OCI-LY3 (cell line): ENCODE results near the gene KCNS3.

Experiments used
- H2AFZ ChIP-seq: fragments of 200-600, 300-600 bp; shearing (Covaris generic); 2 replicates; pipeline ENCODE4 v1.6.0; 2014; ENCODE audit warnings: antibody characterized with exemption, low read depth, low read length
- H3K27ac ChIP-seq: fragments of 200-600, 300-600 bp; sonication (generic); 2 replicates; pipeline ENCODE4 v1.5.1; 2014; ENCODE audit warnings: mild to moderate bottlenecking, low read length, moderate library complexity, mixed read lengths
- H3K27me3 ChIP-seq: fragments of 200-600, 300-600 bp; sonication (generic); 2 replicates; pipeline ENCODE4 v1.6.1; 2014; ENCODE audit warnings: low read depth, low read length, mixed read lengths
- H3K36me3 ChIP-seq: fragments of 200-600, 300-600 bp; sonication (generic); replicated peaks from 2 replicates; pipeline ENCODE3; 2014; ENCODE audit warnings: low read depth, low read length, mixed read lengths
- H3K4me1 ChIP-seq: fragments of 300-600, 200-600 bp; sonication (generic); 2 replicates; pipeline ENCODE4 v1.6.1; 2014; ENCODE audit warnings: low read length, mixed read lengths
- H3K4me2 ChIP-seq: fragments of 200-600, 300-600 bp; sonication (generic); 2 replicates; pipeline ENCODE4 v1.6.1; 2014; ENCODE audit warnings: low read length, mixed read lengths
- H3K4me3 ChIP-seq: fragments of 300-600, 200-600 bp; sonication (generic); 2 replicates; pipeline ENCODE4 v1.5.1; 2014; ENCODE audit warnings: antibody characterized with exemption, mild to moderate bottlenecking, low read length, moderate library complexity
- H3K79me2 ChIP-seq: fragments of 300-600, 200-600 bp; shearing (Covaris generic); 2 replicates; pipeline ENCODE4 v1.6.1; 2014; ENCODE audit warnings: mild to moderate bottlenecking, low read length, mixed read lengths
- H3K9ac ChIP-seq: fragments of 300-600, 200-600 bp; shearing (Covaris generic); 2 replicates; pipeline ENCODE4 v1.6.0; 2014; ENCODE audit warnings: mild to moderate bottlenecking, low read length, moderate library complexity
- H3K9me3 ChIP-seq: fragments of 200-600, 300-600 bp; shearing (Covaris generic); 2 replicates; pipeline ENCODE4 v1.6.1; 2014; ENCODE audit warnings: low read length, mixed read lengths; ENCODE audit not compliant: insufficient read depth
- H4K20me1 ChIP-seq: fragments of 200-600, 300-600 bp; sonication (generic); 2 replicates; pipeline ENCODE4 v1.6.1; 2016; ENCODE audit warnings: low read length, mixed read lengths; ENCODE audit not compliant: insufficient read depth
- EZH2phosphoT487 ChIP-seq: fragments of 200-600 bp; shearing (Covaris generic); IDR thresholded peaks from 2 replicates; pipeline ENCODE4 v1.6.1; 2018; ENCODE audit warnings: antibody characterized with exemption, mixed run types, low read depth
- TF ChIP-seq, protein P1 (sequence below): fragments of 200-600, 300-600 bp; sonication (generic); IDR thresholded peaks from 2 replicates; pipeline ENCODE4 v1.5.1; 2014; ENCODE audit warnings: antibody characterized with exemption, low read length, low read depth

KCNS3 gene

DNA sequence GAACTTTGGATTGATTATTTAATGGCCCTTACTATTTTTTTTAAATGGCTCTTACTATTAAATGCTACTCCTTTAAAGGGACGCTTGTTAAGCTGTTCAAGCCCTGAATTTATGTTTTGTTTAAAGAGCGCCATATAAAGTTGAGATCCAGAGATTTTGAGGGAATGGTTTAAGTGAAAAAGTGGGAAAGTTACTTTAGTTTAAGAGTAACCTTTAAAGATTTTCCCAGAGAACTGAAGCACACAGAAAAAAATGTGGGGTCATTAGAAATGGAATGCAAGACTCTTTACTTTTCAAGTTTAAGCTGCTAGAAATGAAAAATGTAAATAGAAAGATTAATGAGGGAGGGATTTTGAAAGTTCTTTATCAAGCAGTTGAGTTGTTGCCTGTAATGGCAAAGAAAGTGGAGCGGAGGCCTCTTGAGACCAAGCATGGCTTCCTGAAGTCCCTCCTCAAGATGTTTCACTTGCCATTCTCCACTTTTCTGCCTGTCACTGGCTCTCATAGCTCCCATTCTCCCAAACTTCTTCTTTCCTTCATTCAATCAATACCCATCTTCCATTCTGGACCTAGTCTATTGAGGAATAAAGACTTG lies 93.2 kb downstream of the KCNS3 start:
- no peak overlapping the region for H2AFZ ChIP-seq
- peaks cover 7% of the 10 kb centered on the region for H3K4me1 ChIP-seq
- no peak overlapping the region for H3K4me3 ChIP-seq
- peaks cover 16% of the 10 kb centered on the region for H3K27me3 ChIP-seq
- TF ChIP-seq EZH2phosphoT487 = no peak
- TF ChIP-seq, protein P1, sequence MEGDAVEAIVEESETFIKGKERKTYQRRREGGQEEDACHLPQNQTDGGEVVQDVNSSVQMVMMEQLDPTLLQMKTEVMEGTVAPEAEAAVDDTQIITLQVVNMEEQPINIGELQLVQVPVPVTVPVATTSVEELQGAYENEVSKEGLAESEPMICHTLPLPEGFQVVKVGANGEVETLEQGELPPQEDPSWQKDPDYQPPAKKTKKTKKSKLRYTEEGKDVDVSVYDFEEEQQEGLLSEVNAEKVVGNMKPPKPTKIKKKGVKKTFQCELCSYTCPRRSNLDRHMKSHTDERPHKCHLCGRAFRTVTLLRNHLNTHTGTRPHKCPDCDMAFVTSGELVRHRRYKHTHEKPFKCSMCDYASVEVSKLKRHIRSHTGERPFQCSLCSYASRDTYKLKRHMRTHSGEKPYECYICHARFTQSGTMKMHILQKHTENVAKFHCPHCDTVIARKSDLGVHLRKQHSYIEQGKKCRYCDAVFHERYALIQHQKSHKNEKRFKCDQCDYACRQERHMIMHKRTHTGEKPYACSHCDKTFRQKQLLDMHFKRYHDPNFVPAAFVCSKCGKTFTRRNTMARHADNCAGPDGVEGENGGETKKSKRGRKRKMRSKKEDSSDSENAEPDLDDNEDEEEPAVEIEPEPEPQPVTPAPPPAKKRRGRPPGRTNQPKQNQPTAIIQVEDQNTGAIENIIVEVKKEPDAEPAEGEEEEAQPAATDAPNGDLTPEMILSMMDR = no peak
- H4K20me1 ChIP-seq = no peaks in the 10 kb centered on the region
- H3K9me3 ChIP-seq = no peaks in the 10 kb centered on the region
- no peaks in the 10 kb centered on the region for H3K36me3 ChIP-seq
- H3K9ac ChIP-seq = no peak overlapping the region
- no peaks in the 10 kb centered on the region for H3K79me2 ChIP-seq
- no peak overlapping the region for H3K27ac ChIP-seq
- H3K4me2 ChIP-seq = no peak overlapping the region

DNA sequence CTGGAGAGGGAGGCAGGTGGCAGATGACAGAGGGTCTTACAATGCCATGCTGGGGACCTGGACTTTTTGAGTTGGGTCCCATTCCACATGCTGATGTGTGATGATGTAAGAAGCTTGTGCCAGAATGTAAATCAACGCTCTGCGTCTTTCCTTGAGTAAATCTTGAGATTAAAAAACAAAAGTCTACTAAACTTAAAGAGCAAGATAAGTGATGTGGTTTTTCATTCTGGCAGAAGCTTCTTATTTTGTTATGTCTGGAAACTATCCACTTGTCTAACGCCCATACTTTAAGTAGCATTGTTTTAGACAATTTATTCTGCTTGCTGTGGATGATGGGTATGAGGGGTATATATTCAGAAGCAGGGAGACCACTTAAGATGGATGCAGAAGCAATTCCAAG lies 94.5 kb downstream of the KCNS3 start:
- Histone ChIP-seq H3K4me1 (no peaks in the 10 kb centered on the region), H3K9ac (no peak overlapping the region), H2AFZ (no peak overlapping the region), H4K20me1 (no peaks in the 10 kb centered on the region), H3K9me3 (no peaks in the 10 kb centered on the region), H3K27ac (no peak overlapping the region), H3K4me2 (no peak overlapping the region), H3K79me2 (no peaks in the 10 kb centered on the region), H3K27me3 (peaks cover 8% of the 10 kb centered on the region; the same call in 1 of the 2 replicates), H3K4me3 (no peak overlapping the region), H3K36me3 (no peaks in the 10 kb centered on the region)
- TF ChIP-seq, protein P1 = no peak
- no peak for TF ChIP-seq EZH2phosphoT487

DNA sequence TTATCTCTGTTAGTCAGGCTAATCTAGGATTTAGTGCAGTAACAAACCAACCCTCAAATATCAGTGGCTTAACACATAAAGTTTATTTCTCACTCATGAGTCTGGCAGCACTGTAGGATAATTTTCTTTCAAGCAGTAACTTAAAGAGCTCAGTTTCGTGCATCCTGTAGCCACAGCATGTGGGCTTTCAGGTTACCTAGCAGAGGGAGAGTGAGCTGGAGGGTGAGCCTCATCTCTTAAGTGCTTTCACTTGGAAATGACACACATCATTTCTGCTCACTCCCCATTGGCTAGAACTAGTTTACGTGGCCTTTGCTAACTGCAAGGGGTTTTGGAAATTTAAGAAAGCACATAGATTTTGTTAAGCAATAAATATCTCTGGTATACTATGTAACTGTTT lies 96.9 kb downstream of the KCNS3 start:
- H3K9me3 ChIP-seq = no peaks in the 10 kb centered on the region
- no peak overlapping the region for H3K9ac ChIP-seq
- H3K27me3 ChIP-seq = peaks cover 7% of the 10 kb centered on the region; the same call in 1 of the 2 replicates
- no peaks in the 10 kb centered on the region for H3K4me1 ChIP-seq
- H3K79me2 ChIP-seq = no peaks in the 10 kb centered on the region
- H2AFZ ChIP-seq = no peak overlapping the region
- H3K27ac ChIP-seq = no peak overlapping the region
- no peaks in the 10 kb centered on the region for H4K20me1 ChIP-seq
- TF ChIP-seq, protein P1 = no peak
- TF ChIP-seq EZH2phosphoT487 = no peak
- no peaks in the 10 kb centered on the region for H3K36me3 ChIP-seq
- H3K4me2 ChIP-seq = no peak overlapping the region
- H3K4me3 ChIP-seq = no peak overlapping the region

DNA sequence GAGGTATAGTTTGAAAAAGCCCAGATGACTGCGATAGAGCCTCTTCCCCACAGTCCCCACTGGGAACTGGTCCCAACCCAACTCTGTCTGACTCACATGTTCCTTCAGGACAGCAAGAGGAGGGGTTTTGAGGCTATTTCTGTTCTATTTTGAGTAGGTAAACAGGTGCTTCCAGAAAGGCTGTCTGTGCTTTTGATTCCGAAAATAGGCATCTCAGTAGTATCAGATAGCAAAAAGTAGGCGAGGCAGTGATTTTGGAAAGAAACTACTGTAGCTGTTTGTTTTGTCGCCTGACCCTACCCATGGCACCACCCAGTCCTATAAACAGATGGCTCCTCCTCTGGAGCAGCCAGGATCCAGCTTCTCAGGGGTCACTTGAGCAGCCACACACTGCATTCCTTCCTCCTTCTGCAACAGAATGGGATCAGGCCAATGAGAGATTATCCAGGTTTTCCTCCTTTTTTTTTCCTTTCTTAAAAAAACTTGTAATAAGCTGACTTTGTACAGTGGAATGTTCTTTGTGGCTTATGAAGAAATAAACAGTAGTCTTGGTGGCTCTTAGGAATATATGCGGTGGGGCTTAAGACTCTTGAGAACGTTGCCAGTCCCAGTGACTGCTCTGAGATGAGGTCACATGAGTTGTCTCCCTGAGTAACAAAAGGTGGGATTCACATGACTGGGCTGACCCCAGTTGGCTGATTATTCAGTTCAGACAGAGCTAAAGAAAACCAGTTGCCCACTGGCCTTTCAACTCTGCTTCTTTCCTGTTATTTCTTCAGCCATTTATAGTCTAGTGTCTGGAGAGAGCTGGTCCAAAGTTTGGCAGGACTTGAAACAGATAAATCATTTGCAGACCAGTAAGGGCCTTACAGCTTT lies 98.6 kb downstream of the KCNS3 start:
- H3K4me1 ChIP-seq = no peaks in the 10 kb centered on the region
- H3K27ac ChIP-seq = no peak overlapping the region
- no peaks in the 10 kb centered on the region for H4K20me1 ChIP-seq
- H3K27me3 ChIP-seq = peaks cover 7% of the 10 kb centered on the region; the same call in 1 of the 2 replicates
- TF ChIP-seq EZH2phosphoT487 = no peak
- TF ChIP-seq, protein P1 = no peak
- no peaks in the 10 kb centered on the region for H3K36me3 ChIP-seq
- no peaks in the 10 kb centered on the region for H3K79me2 ChIP-seq
- H3K4me2 ChIP-seq = no peak overlapping the region
- no peak overlapping the region for H3K4me3 ChIP-seq
- no peak overlapping the region for H3K9ac ChIP-seq
- no peaks in the 10 kb centered on the region for H3K9me3 ChIP-seq
- H2AFZ ChIP-seq = no peak overlapping the region
